Cardiac fibroblast (primary cell): Measurements from ENCODE around the gene BSPRY.

Experiments
- DNase-seq, 2 donors: peaks; one replicate each; pipeline versions ENCODE4 v3.0.0 to v3.0.0-alpha.2; 2010; ENCODE audit warnings: low read depth in 2 of 2
- H3K4me3 ChIP-seq, 2 donors: replicated peaks in 1 of 2; 1 replicate in 1 of 2; 2 replicates in 1 of 2; pipeline ENCODE4 v1.5.1; 2011; ENCODE audit warnings: low read depth in 2 of 2, low read length in 2 of 2, mild to moderate bottlenecking in 2 of 2, moderate library complexity in 1 of 2
- CTCF ChIP-seq: IDR thresholded peaks from one replicate; pipeline ENCODE4 v1.5.1; 2011; ENCODE audit warnings: low read depth, mild to moderate bottlenecking, low read length, inconsistent platforms

BSPRY gene

DNA sequence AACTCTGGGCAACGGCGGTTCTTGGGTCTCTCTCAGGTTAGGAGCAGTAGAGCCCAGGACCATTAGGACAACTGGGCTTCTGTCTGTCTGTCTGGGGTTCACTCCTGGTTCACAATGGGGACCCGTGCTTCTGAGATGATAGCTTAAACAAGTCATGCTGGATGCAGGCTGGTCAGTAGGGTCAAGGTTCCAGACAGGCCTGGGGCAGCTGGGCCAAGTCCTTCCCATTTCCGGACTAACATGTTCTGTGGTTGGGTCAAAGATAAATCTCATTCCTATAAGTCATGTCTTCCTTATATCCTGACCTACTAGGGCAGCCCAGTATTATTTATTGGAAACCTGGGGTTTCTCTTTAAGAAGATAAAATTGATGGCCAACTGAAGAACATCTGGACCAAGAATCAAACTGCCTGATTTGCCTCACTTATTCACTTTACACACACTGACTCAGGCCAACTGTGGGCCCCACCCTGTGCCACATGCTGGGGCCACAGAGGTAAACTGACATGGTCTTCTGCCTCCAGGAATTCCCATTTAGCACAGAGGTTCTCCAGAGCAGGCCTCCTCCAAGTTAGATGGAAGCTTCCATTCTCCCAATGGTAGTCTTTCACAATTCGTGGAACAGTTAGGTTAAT is 19.1 kb downstream of the BSPRY start:
- DNase-seq, result no peak
- no peak overlapping the region for H3K4me3 ChIP-seq
- TF ChIP-seq CTCF, result no peak

DNA sequence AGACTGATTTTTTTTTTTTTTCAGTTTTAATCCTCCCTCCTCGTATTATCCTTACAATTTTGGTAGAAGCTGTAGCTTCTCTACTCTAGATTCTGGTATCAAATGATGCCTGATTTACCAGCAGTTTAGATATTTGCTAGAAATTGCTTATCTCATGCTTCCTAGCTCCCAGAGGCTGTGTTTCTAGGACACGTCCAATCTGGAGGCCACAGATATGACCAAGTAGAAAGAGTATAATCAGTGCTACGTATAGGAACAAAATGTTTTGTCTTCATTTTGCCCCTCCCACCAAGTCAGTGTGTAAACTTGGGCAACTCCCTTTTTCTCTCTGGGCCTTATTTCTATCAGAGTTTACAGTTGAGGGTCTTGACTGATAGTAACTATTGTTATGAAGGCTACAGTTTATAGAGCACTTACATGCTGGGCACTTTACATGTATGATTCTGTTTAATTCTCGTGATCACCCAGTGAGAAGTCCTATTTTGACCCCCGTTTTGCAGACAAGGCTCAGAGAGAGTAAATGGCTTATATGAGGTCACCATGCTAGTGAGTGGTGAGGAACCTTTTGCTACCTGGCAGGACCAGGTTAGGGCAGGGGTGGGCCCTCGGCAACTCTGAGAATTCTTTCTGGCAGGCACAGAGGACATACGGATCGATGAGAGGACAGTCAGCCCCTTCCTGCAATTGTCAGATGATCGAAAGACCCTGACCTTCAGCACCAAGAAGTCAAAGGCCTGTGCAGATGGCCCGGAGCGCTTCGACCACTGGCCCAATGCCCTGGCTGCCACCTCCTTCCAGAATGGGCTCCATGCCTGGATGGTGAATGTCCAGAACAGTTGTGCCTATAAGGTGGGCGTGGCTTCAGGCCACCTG is 19.9 kb downstream of the BSPRY start:
- no peak for DNase-seq
- no peak for TF ChIP-seq CTCF

DNA sequence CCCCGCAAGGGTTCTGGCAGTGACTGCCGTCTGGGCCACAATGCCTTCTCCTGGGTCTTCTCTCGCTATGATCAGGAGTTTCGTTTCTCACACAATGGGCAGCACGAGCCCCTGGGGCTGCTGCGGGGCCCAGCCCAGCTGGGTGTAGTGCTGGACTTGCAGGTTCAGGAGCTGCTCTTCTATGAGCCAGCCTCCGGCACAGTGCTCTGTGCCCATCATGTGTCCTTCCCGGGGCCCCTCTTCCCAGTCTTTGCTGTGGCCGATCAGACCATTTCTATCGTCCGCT is 20.5 kb downstream of the BSPRY start:
- no peak for DNase-seq
- no peak for TF ChIP-seq CTCF
- no peak overlapping the region for H3K4me3 ChIP-seq

More for the DNA sequence above, 19.9 kb downstream of the BSPRY start:
- H3K4me3 ChIP-seq, result no peak overlapping the region

GRCh38 chr9:113370806-113371325 is 21.5 kb downstream of the BSPRY start:
- no peak for DNase-seq
- TF ChIP-seq CTCF, result no peak

DNA sequence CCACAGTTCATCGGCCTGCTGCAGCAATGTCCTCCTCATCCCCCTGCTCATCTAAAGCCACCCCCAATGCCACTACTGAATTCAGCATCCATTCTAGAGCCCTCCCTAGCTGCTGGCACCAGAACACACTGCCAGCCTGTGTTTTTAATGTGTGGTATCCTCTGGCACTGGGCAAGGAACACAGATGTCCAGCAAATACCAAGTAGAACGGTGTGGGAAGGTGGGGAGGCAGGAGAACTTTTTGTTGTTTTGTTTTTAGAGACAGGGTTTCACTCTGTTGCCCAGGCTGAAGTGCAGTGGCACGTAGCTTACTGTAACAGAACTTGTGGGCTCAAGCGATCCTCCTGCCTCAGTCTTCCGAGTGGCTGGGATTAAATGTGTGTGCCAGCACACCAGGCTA is 22.7 kb downstream of the BSPRY start:
- H3K4me3 ChIP-seq, result no peak overlapping the region
- no peak for DNase-seq
- no peak for TF ChIP-seq CTCF

More at GRCh38 chr9:113370806-113371325, 21.5 kb downstream of the BSPRY start:
- no peak overlapping the region for H3K4me3 ChIP-seq

- no peak for DNase-seq
- no peak overlapping the region for H3K4me3 ChIP-seq
- TF ChIP-seq CTCF, result no peak
Measured at GRCh38 chr9:113373256-113373655, 23.9 kb downstream of the BSPRY start.
